HL-60/S4 treated with retinoic acid at 250 ng/mL for 4 days and 3 days (cell line): ENCODE data around the gene NSUN5.
"Not testable (repeated sequence)": the region's sequence is repeated elsewhere in the genome, so short reads cannot be mapped to it uniquely, and the experiment has no call there.

Experiments used
- in situ Hi-C: fragments of 300-500 bp; cut with MboI; formaldehyde crosslinking; loops from 2 replicates; pipeline ENCODE4 v1.7.0; 2022; ENCODE audit warnings: low sequenced_read_pairs

Gene NSUN5

DNA sequence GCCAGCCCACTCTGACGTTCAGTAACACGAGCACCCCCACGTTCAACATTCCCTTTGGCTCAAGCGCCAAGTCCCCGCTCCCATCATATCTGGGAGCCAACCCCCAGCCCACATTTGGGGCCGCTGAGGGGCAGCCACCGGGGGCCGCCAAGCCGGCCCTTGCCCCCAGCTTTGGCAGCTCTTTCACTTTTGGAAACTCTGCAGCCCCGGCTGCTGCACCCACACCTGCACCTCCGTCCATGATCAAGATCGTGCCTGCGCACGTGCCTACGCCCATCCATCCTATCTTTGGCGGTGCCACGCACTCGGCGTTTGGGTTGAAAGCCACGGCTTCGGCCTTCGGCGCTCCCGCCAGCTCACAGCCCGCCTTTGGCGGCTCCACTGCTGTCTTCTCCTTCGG, 10.9 kb downstream of the NSUN5 start:
- in situ Hi-C loops, result not testable (repeated sequence)

GRCh38 chr7:73297235-73297634, 11.4 kb downstream of the NSUN5 start:
- in situ Hi-C loops, result not testable (repeated sequence)

GRCh38 chr7:73277210-73277609, 31.4 kb downstream of the NSUN5 start:
- in situ Hi-C loops, result not testable (repeated sequence)

- in situ Hi-C loops, result not testable (repeated sequence)
Measured at GRCh38 chr7:73267813-73268212, 40.8 kb downstream of the NSUN5 start.

DNA sequence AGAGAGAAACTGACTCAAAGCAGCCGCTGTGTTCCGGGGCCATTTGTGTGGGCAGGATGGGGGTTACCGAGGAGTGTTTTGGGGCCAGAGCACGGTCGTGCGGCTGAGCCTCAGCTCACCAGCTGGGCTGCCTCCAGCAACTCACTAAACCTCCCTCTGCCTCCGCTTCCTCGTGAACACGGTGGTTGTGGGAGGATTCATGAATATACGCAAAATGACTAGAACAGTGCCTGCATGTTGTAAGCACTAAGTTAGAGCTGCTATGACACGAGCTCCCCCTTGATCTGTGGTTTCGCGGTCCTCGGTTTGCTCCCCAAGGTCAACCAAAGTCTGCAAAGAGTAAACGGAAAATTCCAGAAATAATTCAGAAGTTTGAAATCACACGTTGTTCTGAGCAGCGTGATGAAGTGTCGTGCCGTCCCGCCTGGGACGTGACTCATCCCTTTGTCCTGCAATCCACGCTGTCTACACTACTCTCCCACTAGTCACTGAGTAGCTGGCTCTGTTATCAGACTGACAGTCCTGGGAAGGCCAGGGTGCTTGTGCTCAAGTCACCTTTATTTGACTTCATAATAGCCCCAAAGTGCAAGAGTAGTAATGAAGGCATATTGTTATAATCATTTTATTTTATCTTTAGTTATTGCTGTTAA, 41.8 kb downstream of the NSUN5 start:
- in situ Hi-C loops, result not testable (repeated sequence)

DNA sequence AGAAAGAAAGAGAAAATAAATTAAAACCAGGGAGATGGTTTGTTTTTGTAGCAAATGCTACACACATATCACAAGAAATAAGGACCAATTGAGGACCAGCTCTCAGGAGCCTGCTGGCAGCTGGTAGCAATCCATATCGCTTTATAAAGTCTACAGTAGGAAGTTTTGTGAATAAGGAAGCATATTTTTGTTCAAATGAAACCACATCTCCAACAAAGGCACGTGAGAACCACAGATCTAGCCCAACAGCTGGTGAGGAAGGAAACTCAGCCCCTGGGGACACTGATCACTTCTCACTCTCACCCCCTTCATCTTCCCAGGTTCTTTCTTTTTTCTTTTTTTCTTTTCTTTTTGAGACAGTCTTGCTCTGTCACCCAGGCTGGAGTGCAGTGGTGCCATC, 46.2 kb downstream of the NSUN5 start:
- in situ Hi-C loops, result not testable (repeated sequence)
